Muscle layer of duodenum (tissue), 2 donors: ENCODE data around the gene AIFM3.

ENCODE experiments used
- H3K27ac ChIP-seq: one replicate; pipeline ENCODE4 v1.7.0; 2013; ENCODE audit warnings: mild to moderate bottlenecking, low read length
- H3K27me3 ChIP-seq: one replicate; pipeline ENCODE4 v1.7.0; 2013; ENCODE audit warnings: low read depth, mild to moderate bottlenecking, control low read depth, low read length
- H3K36me3 ChIP-seq, 2 donors: one replicate each; pipeline ENCODE4 v1.7.0; 2013; ENCODE audit warnings: low read length in 2 of 2, control low read depth in 1 of 2, mild to moderate bottlenecking in 1 of 2; ENCODE audit not compliant: insufficient read depth in 2 of 2, control insufficient read depth in 1 of 2
- H3K4me1 ChIP-seq, 2 donors: one replicate each; pipeline ENCODE4 v1.7.0; 2013; ENCODE audit warnings: low read length in 2 of 2, mild to moderate bottlenecking in 2 of 2, control low read depth in 1 of 2, moderate library complexity in 1 of 2; ENCODE audit not compliant: insufficient read depth in 2 of 2, control insufficient read depth in 1 of 2
- H3K4me3 ChIP-seq, 2 donors: one replicate each; pipeline ENCODE4 v1.7.0; 2013; ENCODE audit warnings: low read length in 2 of 2, low read depth in 1 of 2, mild to moderate bottlenecking in 1 of 2
- H3K9me3 ChIP-seq, 2 donors: one replicate each; pipeline ENCODE4 v1.7.0; 2013; ENCODE audit warnings: low read length in 2 of 2, control low read depth in 1 of 2, mild to moderate bottlenecking in 1 of 2; ENCODE audit not compliant: control insufficient read depth in 1 of 2
- donor health status: healthy.

The AIFM3 gene

DNA sequence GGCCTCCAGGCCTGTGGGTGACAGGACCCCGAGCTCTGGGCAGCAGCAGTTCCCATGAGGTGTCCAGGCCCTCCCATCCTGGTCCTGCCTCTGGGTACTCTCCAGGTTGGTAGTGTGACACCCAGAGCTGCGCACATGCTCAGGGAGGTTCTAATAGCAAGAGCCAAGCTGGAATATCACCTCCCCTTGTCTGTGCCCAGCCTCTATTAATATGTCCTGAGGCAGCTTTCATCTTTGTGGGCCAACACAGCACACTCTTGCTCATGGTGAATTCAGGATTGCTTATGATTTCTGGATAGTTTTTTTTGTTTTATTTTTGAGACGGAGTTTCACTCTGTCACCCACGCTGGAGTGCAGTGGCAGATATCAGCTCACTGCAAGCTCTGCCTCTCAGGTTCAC, 51.3 kb downstream of the AIFM3 start:
- Histone ChIP-seq H3K9me3 (no peaks in the 10 kb centered on the region), H3K27me3 (no peaks in the 10 kb centered on the region), H3K4me1 (peaks cover 4 to 24% of the 10 kb centered on the region in 2 donors), H3K36me3 (no peaks in the 10 kb centered on the region), H3K27ac (no peak overlapping the region), H3K4me3 (no peak overlapping the region)

DNA sequence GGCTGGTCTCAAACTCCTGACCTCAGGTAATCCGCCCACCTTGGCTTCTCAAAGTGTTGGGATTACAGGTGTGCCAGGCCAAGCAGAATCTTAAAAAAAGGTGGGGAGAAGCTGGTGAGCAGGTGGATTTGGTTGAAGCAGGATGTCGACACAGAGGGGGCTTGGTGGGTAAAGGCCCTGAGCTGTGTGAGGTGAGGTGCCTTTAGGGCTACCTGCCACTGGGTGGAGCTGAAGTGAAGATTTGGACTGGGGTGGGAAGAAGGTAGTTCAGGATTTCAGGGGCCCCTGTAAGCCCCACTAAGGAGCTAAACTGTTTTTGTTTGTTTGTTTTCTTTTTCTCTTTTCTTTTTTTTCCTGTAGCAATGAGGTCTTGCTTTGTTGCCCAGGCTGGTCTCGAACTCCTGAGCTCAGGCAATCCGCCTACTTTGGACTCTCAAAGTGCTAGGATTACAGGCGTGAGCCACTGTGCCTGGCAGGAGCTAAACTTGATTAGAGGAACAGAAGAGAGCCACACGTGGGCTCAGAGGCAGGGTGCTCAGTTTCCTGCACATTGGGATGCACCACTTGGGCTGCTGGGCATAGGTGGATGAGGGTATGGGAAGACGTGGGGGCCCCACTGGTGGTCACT, 53.9 kb downstream of the AIFM3 start:
- Histone ChIP-seq H3K27me3 (no peaks in the 10 kb centered on the region), H3K36me3 (no peaks in the 10 kb centered on the region), H3K9me3 (no peaks in the 10 kb centered on the region), H3K4me3 (no peak overlapping the region), H3K4me1 (peaks cover 0 to under 1% of the 10 kb centered on the region in 2 donors), H3K27ac (no peak overlapping the region)

DNA sequence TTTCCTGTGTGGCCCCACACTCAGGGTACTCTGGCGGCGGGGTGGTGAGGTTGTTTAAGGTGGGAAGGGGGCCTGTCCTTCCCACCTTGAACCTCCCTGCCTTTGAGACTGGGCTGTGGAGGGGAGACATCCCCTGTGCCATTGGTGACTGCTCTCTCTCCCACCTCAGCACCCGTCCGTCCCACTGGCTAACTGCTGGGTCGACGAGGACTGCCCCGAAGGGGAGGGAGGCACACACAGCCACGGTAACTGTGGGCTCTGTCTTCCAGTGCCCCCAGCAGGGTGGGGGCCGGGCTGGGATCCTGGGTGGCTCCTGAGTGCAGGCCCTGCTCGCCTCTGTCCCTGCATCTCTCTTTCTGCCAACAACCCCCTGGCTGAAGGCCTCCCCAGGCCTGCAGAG, 55.5 kb downstream of the AIFM3 start:
- Histone ChIP-seq H3K27ac (no peak overlapping the region), H3K9me3 (no peaks in the 10 kb centered on the region), H3K27me3 (no peaks in the 10 kb centered on the region), H3K36me3 (no peaks in the 10 kb centered on the region), H3K4me1 (peaks cover 0 to 2% of the 10 kb centered on the region in 2 donors), H3K4me3 (no peak overlapping the region)

GRCh38 chr22:21022955-21023614, 56.0 kb downstream of the AIFM3 start:
- H3K36me3 ChIP-seq, result no peaks in the 10 kb centered on the region
- H3K9me3 ChIP-seq, result no peaks in the 10 kb centered on the region
- H3K4me3 ChIP-seq, result no peak overlapping the region
- no peaks in the 10 kb centered on the region for H3K27me3 ChIP-seq
- H3K4me1 ChIP-seq, result peaks cover 0 to 5% of the 10 kb centered on the region in 2 donors
- no peak overlapping the region for H3K27ac ChIP-seq

DNA sequence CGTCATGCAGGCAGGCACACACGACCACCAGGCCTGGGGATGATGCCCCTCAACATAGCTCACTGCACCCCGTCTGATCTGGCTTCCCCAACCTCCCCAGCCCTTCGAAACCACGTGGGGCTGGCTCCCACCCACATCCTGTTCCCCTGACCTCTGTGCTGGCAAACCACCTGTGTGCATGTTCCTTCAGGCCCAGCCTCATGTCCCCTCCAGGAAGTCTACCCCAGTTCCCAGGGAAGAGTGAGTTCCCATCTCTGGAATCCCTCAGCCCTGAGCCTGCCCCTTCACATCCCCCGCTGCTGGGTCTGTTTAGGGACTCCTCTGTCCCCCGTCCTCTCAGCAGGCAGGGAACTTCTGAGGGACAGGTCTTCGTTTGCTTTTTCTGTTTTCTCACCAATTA, 58.2 kb downstream of the AIFM3 start:
- Histone ChIP-seq H3K4me3 (no peak overlapping the region), H3K4me1 (peaks cover 0 to 5% of the 10 kb centered on the region in 2 donors), H3K27ac (no peak overlapping the region), H3K9me3 (no peaks in the 10 kb centered on the region), H3K27me3 (peaks cover 3% of the 10 kb centered on the region), H3K36me3 (no peaks in the 10 kb centered on the region)

DNA sequence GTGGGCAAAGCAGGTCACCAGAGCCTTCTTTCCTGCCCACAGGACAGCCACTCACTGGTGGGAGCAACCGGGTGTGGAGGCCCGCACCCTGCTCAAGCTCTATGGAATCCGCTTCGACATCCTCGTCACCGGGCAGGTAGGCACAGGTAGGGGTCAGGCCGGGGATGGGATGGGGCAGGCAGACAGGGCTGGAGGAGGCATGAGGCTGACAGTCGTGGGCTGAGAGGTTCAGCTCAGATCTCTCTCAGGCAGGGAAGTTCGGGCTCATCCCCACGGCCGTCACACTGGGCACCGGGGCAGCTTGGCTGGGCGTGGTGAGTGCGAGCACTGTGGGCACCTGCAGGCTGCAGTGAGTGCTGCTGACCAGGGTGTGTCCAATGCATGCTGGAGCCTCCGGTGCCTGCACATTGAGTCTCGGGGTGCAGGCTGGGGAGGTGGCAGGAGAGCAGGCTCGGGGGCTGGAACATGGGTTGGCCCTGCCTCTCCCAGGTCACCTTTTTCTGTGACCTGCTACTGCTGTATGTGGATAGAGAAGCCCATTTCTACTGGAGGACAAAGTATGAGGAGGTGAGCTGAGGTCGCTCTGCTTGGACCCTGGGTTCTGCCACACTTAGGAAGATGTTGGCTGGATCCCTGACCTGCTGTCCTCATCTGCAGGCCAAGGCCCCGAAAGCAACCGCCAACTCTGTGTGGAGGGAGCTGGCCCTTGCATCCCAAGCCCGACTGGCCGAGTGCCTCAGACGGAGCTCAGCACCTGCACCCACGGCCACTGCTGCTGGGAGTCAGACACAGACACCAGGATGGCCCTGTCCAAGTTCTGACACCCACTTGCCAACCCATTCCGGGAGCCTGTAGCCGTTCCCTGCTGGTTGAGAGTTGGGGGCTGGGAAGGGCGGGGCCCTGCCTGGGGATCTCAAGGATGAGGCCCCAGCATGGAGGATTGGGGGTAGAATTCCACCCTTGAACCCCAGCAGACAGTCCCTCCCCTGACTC, 59.0 kb downstream of the AIFM3 start:
- Histone ChIP-seq H3K27me3 (peaks cover 3% of the 10 kb centered on the region), H3K36me3 (no peaks in the 10 kb centered on the region), H3K27ac (no peak overlapping the region), H3K4me3 (no peak overlapping the region), H3K9me3 (no peaks in the 10 kb centered on the region), H3K4me1 (peaks cover 0 to 5% of the 10 kb centered on the region in 2 donors)

- Histone ChIP-seq H3K36me3 (no peaks in the 10 kb centered on the region), H3K9me3 (no peaks in the 10 kb centered on the region), H3K4me3 (no peak overlapping the region), H3K27me3 (peaks cover 3% of the 10 kb centered on the region), H3K4me1 (peaks cover 0 to 6% of the 10 kb centered on the region in 2 donors), H3K27ac (no peak overlapping the region)
Observed at GRCh38 chr22:21026783-21027692, 60.0 kb downstream of the AIFM3 start.

- Histone ChIP-seq H3K4me1 (peaks cover 0 to 9% of the 10 kb centered on the region in 2 donors), H3K27ac (no peak overlapping the region), H3K27me3 (peaks cover 3% of the 10 kb centered on the region), H3K9me3 (no peaks in the 10 kb centered on the region), H3K4me3 (no peak overlapping the region), H3K36me3 (no peaks in the 10 kb centered on the region)
Observed at GRCh38 chr22:21028277-21029251, 61.5 kb downstream of the AIFM3 start.

GRCh38 chr22:21029486-21030025, 62.5 kb downstream of the AIFM3 start:
- no peak overlapping the region for H3K27ac ChIP-seq
- H3K36me3 ChIP-seq, result no peaks in the 10 kb centered on the region

DNA sequence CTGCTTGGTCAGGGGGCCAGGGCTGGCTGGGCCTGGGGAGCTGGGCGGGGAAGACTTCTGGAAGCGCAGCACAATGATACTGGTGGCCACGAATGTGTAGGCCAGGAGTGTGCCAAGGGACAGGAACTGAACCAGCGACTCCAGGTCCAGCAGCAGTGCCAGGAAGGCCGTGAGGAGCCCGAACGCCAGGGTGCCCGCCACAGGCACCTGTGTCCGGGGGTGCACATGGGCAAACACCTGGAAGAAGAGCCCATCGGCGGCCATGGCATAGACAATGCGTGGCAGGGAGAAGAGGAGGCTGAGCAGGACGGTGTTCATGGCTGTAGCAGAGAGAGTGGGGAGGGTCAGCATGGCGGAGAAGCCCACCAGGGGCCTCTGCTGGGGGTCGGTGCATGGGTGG, 63.0 kb downstream of the AIFM3 start:
- peaks cover 3% of the 10 kb centered on the region for H3K27me3 ChIP-seq

More at GRCh38 chr22:21029486-21030025, 62.5 kb downstream of the AIFM3 start:
- Histone ChIP-seq H3K9me3 (no peaks in the 10 kb centered on the region), H3K4me3 (no peak overlapping the region), H3K4me1 (peaks cover 0 to 9% of the 10 kb centered on the region in 2 donors), H3K27me3 (peaks cover 3% of the 10 kb centered on the region)

More for the DNA sequence above, 63.0 kb downstream of the AIFM3 start:
- H3K4me3 ChIP-seq, result no peak overlapping the region
- H3K36me3 ChIP-seq, result no peaks in the 10 kb centered on the region
- peaks cover 0 to 9% of the 10 kb centered on the region in 2 donors for H3K4me1 ChIP-seq
- no peaks in the 10 kb centered on the region for H3K9me3 ChIP-seq
- no peak overlapping the region for H3K27ac ChIP-seq
